Endothelial cell (in vitro differentiated cells): Measurements from ENCODE around the gene LMO1. TPM values are rescaled to one million over a fixed set of nuclear protein-coding genes. Genes with fewer than 3 reads are reported as not detected.

ENCODE experiments used
- DNase-seq: peaks from one replicate; pipeline ENCODE4 v3.0.0; 2021; ENCODE audit warnings: low spot score
- H3K27ac Mint-ChIP-seq: one replicate; pipeline ENCODE4 v1.8.0; 2021; ENCODE audit warnings: mixed read lengths, inconsistent platforms; ENCODE audit not compliant: unreplicated experiment
- H3K27me3 Mint-ChIP-seq: one replicate; pipeline ENCODE4 v1.8.0; 2021; ENCODE audit warnings: mild to moderate bottlenecking, moderate library complexity, mixed read lengths, inconsistent platforms; ENCODE audit not compliant: unreplicated experiment
- H3K36me3 Mint-ChIP-seq: one replicate; pipeline ENCODE4 v1.8.0; 2021; ENCODE audit warnings: mild to moderate bottlenecking, low read depth, mixed read lengths, inconsistent platforms; ENCODE audit not compliant: unreplicated experiment
- H3K4me1 Mint-ChIP-seq: one replicate; pipeline ENCODE4 v1.8.0; 2021; ENCODE audit warnings: mild to moderate bottlenecking, mixed read lengths, inconsistent platforms; ENCODE audit not compliant: unreplicated experiment
- H3K4me3 Mint-ChIP-seq: one replicate; pipeline ENCODE4 v1.8.0; 2021; ENCODE audit warnings: mild to moderate bottlenecking, mixed read lengths, inconsistent platforms; ENCODE audit not compliant: unreplicated experiment
- H3K9me3 Mint-ChIP-seq: one replicate; pipeline ENCODE4 v1.8.0; 2021; ENCODE audit warnings: mixed read lengths, inconsistent platforms; ENCODE audit not compliant: unreplicated experiment
- CTCF ChIP-seq: fragments of 200-600 bp; sonication (generic); IDR thresholded peaks from one replicate; pipeline ENCODE4 v1.5.0; 2021; ENCODE audit warnings: antibody characterized with exemption; ENCODE audit not compliant: unreplicated experiment
- total RNA-seq: library from RNA; stranded (reverse); fragmentation: NEBNext Ultra II Directional; extraction: Animal tissue kit (Norgen Biotek cat#: 25700); gene quantifications from one replicate; pipeline ENCODE4 v1.2.1, GENCODE V29; 2021; ENCODE audit not compliant: unreplicated experiment

LMO1 gene
- total RNA-seq, 1 donor from 2014 or later = not detected

- no peak overlapping the region for H3K27ac Mint-ChIP-seq
- no peak for DNase-seq
Measured at GRCh38 chr11:8285796-8286195, 22.1 kb upstream of the LMO1 start.

GRCh38 chr11:8285228-8285627, 21.6 kb upstream of the LMO1 start:
- TF ChIP-seq CTCF = no peak
- no peak for DNase-seq
- Mint-ChIP-seq H3K36me3 (no peaks in the 10 kb centered on the region), H3K27me3 (peaks cover 6% of the 10 kb centered on the region), H3K9me3 (no peaks in the 10 kb centered on the region), H3K4me1 (no peaks in the 10 kb centered on the region), H3K27ac (no peak overlapping the region), H3K4me3 (no peak overlapping the region)

More at GRCh38 chr11:8285796-8286195, 22.1 kb upstream of the LMO1 start:
- Mint-ChIP-seq H3K9me3 (no peaks in the 10 kb centered on the region), H3K4me3 (no peak overlapping the region), H3K27me3 (peaks cover 7% of the 10 kb centered on the region), H3K36me3 (no peaks in the 10 kb centered on the region), H3K4me1 (no peaks in the 10 kb centered on the region)
- TF ChIP-seq CTCF = no peak

GRCh38 chr11:8283465-8284230, 20.0 kb upstream of the LMO1 start:
- no peaks in the 10 kb centered on the region for H3K9me3 Mint-ChIP-seq
- peaks cover 6% of the 10 kb centered on the region for H3K27me3 Mint-ChIP-seq
- H3K4me1 Mint-ChIP-seq = no peaks in the 10 kb centered on the region
- no peak overlapping the region for H3K4me3 Mint-ChIP-seq
- H3K36me3 Mint-ChIP-seq = no peaks in the 10 kb centered on the region
- TF ChIP-seq CTCF = no peak
- DNase-seq = no peak
- no peak overlapping the region for H3K27ac Mint-ChIP-seq

- Mint-ChIP-seq H3K36me3 (no peaks in the 10 kb centered on the region), H3K27me3 (peaks cover 6% of the 10 kb centered on the region), H3K9me3 (no peaks in the 10 kb centered on the region), H3K4me3 (no peak overlapping the region), H3K27ac (no peak overlapping the region), H3K4me1 (no peaks in the 10 kb centered on the region)
- TF ChIP-seq CTCF = no peak
- DNase-seq = no peak
Measured at GRCh38 chr11:8283100-8283464, 19.4 kb upstream of the LMO1 start.

GRCh38 chr11:8282631-8283030, 19.0 kb upstream of the LMO1 start:
- no peak overlapping the region for H3K4me3 Mint-ChIP-seq
- no peaks in the 10 kb centered on the region for H3K36me3 Mint-ChIP-seq
- no peak for DNase-seq
- TF ChIP-seq CTCF = no peak
- H3K4me1 Mint-ChIP-seq = no peaks in the 10 kb centered on the region
- no peak overlapping the region for H3K27ac Mint-ChIP-seq
- peaks cover 6% of the 10 kb centered on the region for H3K27me3 Mint-ChIP-seq
- H3K9me3 Mint-ChIP-seq = no peaks in the 10 kb centered on the region
